Neural cell (in vitro differentiated cells): Measurements from ENCODE around the gene CRABP2.

Experiments
- CTCF ChIP-seq: fragments of 450-650 bp; IDR thresholded peaks from 2 replicates; pipeline ENCODE4 v1.5.1; 2014; ENCODE audit warnings: antibody characterized with exemption, mild to moderate bottlenecking, moderate library complexity; ENCODE audit not compliant: poor library complexity, severe bottlenecking
- EZH2 ChIP-seq: fragments of 200-600, 300-800 bp; shearing (Covaris generic), sonication (generic); IDR thresholded peaks from 2 replicates; pipeline ENCODE4 v1.6.1; 2014; ENCODE audit warnings: antibody characterized with exemption, low read length, borderline replicate concordance, mild to moderate bottlenecking; ENCODE audit not compliant: insufficient read depth, poor library complexity, severe bottlenecking
- MXI1 ChIP-seq: fragments of 450-650 bp; conservative IDR thresholded peaks from 2 replicates; pipeline ENCODE4 v1.6.1; 2014; ENCODE audit warnings: antibody characterized with exemption, mild to moderate bottlenecking; ENCODE audit not compliant: poor library complexity, severe bottlenecking
- REST ChIP-seq: IDR thresholded peaks from 2 replicates; pipeline ENCODE4 v1.6.1; 2012; ENCODE audit warnings: borderline replicate concordance
- TAF1 ChIP-seq: IDR thresholded peaks from 2 replicates; pipeline ENCODE4 v1.6.1; 2012; ENCODE audit warnings: low read depth

GRCh38 chr1:156744344-156744743 lies 39.0 kb upstream of the CRABP2 start:
- TF ChIP-seq MXI1 (no peak), CTCF (no peak), REST (no peak), TAF1 (no peak), EZH2 (no peak)
